GM18867 (cell line): ENCODE data around the gene ABCB10.
"Not testable (repeated sequence)": the region's sequence is repeated elsewhere in the genome, so short reads cannot be mapped to it uniquely, and the experiment has no call there.

ENCODE experiments used
- ATAC-seq: cut with Tn5 transposase; IDR thresholded peaks from one replicate; pipeline ENCODE4 v1.9.1; 2021; ENCODE audit warnings: mild to moderate bottlenecking, moderate library complexity; ENCODE audit not compliant: unreplicated experiment

Gene ABCB10

DNA sequence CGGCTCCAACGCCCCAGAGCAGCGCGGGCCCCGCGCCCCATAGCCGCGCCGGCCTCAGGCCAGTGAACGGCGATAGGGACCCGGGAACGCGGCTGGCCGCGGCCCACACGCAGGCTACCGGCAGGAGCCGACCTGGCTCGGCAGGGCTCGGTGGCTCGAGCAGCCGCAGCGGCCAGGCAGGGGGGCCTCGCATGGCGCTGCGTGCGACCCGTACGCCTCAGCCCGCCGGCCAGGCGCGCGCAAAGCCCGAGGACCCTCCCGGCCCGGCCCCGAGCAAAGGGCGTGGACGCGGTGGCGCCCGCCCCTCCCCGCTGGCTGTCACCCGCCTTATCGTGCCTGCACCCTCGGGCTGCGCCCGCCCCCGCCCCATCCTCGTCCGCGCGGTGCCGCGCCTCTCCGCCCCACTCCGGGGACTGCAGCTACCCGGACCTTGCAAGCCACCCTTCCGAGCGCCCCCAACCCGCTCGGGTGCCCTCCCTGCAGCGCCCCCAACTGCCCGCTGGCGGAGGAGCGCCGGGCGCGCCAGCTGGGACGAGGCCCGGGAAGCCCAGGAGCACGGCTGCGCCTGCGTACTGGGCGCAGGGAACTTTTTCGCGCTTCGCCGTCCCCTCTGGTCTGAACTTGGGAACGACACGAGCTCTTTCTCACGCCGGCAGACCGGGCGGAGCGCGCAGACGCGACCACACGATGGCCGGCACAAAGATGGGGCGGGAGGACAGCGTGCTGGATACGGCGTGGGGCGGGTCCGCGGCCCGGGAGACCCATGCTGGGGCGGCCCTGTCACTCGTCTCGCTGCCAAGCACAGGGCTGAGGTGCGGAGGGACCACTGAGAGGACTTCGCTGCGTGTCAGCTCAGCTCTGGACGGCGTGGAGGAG lies at the start of gene ABCB10:
Gene ABCB10 (minus strand): TSS at position 248 of the 876 bp plus-strand sequence. CDS start 55 bp downstream, at position 193.
- ATAC-seq = peak; percentile 78

DNA sequence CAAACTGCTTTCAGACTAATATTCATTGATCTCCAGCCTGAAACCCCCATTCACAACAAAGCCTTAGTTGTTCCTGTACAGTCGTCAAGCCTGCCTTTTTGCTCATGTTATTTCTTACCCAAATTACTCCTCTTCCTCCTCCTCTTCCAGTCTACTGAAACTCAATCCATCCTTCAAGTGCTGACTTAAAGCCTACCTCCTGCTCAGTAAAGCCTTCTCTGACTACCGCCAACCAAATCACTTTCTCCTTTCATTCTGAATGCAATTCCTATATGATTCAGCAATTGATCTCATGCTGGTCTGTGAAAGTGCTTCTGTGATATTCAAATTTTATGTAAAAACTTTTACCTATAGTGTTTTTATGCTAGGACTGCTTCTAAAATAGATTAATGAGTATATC lies 48.9 kb upstream of the ABCB10 start:
- no peak for ATAC-seq

DNA sequence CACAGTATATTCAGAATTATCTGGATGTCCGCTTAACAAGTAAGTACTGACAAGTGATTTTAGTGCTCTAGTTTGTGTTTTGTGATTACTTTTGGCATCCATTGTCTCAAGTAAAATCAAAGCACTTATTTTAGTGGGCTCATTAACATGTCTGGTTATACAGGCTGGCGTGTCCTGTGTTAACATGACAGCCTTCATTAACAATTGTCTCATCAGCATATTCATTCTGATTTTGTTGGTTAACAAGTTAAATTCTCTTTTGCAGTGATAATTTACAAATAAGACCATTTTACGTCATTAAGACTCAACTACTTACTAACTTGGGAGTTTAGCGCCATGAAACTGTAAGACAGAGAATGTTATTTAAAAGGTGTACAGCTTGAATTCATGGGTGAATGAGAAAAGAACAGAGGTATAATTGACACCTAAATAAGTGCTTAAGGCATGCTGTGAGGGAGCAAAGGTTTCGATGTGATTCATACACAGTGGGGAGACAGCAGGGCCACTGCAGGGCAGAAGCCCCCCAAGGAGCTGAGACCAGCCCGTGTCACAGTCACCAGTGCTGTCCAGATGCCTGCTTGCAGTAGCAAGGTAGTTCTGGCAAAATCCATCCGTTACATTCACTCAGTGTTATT lies 45.0 kb upstream of the ABCB10 start:
- no peak for ATAC-seq

DNA sequence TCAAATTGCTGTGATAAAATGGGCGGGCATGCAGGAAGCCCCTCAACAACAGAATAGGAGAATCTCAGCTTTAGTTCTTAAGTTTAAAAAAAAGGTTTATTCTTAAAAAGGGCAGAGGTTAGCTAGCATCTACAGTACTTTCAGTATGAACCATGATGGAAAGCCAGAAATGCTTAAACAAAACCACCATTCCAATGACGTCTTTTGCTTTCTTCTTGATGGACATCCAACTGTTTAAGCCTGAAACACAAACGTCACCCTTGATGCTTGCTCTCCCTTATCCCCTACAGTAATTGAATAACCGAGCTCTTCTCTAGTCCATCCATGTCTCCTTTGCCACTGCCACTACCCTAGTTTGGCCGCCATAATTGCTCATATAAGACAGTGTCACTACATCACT lies 41.7 kb upstream of the ABCB10 start:
- ATAC-seq = no peak

DNA sequence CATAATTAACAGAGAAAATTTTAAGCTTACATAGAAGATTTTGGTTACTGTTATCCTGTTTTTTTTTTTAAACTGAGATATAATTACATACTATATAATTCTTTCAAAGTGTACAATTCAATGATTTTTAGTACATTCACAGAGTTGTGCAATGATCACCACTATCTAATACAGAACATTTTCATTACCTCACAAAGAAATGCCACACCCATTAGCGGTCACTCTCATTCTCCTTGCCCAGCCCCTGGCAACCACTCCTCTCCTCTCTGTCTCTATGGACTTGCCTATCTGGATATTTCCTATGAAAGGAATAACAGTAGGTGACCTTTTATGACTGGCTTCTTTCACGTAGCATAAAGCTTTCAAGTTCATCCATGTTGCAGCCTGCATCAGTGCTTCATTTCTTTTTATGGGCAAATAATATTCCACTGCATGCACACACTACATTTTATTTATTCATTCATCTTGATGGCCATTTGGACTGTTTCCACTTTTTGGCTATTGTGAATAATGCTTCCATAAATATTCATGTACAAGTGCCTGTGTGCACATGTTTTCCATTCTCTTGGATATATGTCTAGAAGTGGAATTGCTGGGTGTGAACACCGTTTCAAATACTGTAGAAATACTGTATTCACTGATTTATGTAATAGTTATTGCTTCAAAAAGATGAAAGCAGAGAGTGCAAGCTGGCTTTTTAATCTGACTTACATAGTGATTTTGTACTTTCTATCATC lies 40.9 kb upstream of the ABCB10 start:
- ATAC-seq = no peak

DNA sequence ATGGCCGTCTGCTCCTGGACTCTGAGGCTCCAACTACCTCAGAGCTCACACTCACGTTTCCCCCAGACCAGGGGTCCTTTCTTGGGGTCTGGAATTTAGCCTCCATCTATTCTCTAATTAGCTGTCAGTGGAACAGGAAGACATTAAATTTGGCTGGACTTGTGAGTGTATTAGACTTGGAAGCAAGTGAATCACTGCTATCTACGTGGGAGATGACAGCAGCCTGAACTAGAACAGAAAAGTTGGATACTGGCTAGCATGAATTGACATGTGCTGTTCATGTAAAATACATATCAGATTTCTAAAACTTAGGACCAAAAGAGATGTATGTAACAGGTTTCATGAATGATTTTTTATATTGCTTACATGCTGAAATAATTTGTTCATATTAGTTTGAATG lies 39.4 kb upstream of the ABCB10 start:
- no peak for ATAC-seq

DNA sequence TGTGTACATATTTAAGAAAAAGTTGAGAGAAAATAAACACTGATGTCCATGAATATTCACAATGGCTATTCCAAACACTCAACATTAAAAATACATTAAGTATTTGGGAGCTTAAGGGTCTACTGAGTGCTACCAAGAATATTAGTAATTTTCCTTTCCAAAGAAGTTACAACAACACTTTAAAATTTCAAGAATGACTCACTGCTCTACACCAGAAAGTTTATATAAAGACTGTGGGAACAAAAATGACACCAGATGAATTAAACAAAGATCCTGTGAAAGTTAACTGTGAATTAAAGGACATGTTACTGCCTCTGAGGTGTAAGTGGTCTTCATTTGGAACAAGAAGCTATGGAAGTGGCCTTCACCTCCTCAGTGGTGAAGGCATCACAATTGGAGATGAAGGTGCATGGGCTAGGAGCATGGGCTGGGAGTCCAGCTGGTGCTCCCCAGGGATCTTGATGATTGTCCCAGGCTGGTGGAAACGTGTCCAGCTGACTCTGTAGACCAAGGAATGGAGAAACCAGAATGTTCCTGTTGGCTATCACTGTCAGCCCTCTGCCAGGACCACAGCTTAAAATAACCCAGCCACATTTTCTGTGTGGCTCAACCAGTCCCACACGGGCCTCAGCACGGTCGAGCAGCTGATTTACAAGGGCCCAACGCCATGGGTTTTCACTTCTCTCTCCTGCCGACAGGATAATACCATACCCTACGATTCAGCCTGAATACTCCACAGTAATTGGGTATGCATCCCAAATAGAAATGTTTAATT lies 38.6 kb upstream of the ABCB10 start:
- ATAC-seq = no peak

DNA sequence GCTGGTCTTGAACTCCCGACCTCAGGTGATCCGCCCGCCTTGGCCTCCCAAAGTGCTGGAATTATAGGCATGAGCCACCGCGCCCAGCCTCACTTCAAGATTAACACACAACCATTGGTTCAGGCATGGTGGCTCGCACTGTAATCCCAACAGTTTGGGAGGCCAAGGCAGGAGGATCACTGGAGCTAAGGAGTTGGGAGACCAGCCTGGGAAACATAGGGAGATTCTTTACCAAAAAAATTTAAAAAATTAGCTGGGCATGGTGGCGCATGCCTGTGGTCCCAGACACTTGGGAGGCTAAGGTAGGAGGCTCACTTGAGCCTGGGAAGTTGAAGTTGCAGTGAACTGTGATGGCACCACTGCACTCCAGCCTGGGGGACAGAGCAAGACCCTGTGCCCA lies 37.4 kb upstream of the ABCB10 start:
- ATAC-seq = not testable (repeated sequence)

DNA sequence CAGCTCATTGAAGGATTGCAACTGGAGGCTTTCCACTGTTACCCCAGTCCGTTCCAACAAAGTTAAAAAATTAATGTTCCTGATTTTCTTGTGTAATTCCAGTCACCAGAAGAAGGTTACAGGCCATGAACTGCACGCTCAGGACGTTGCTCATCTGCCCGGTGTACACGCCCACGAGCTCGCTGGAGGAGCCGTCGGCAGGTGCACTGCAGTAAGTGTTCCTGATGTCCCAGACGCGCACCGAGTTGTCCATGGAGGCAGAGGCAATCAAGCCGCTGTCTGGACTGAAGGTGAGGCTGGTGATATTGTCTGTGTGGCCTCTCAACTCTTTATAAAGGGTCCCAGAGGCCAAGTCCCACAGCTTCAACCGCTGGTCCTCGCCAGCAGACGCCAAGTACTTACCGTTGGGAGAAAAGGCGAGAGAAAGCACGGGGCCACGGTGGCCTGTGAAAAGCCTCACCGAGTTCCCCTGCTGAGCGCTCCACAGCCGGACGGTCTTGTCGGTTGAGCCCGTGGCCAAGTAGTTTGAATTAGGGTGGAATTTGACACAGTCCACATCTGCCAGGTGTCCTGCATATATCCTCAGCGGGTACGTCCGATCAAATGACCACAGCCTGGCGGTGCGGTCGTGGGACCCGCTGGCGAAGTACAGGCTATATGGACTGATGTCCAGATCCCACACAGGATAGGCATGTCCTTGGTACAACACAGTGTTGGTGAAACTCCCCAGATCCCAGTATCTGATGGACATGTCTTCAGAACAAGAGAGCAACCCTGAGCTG lies 35.9 kb upstream of the ABCB10 start:
- ATAC-seq = no peak

DNA sequence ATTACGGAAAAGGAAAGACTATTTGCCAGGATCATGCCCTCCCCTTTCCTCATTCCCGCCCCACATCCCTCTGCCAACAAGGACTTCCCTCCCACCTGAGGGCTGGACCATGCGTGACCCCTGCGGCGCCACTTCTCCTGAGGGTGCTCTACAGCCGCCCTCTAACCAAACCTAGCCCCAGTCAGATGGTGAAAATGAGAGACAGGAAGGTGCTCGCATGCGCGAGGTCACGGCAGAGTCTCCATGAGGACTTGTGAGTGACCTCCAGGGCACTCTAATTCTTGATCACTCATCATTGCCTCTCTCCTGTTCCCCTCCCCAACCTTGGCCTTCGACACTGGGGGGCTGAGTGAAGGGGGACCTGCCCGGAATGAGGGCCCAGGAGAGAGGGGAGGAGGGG lies 35.3 kb upstream of the ABCB10 start:
- ATAC-seq = no peak

DNA sequence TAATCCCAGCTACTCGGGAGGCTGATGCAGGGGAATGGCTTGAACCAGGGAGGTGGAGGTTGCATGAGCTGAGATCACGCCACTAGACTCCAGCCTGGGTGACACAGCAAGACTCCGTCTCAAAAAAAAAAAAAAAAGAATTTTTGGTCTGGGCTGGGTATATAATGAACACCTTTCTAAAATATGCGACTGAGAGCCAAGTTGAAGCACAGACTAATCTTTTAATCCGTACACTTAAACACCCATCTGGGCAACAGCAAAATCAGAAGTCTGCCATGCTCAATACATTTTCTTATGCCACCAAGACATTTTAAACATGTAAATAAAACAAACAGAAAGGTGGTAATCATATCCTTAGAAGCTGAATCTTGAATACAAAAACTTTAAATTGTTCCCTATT lies 31.6 kb upstream of the ABCB10 start:
- ATAC-seq = no peak

DNA sequence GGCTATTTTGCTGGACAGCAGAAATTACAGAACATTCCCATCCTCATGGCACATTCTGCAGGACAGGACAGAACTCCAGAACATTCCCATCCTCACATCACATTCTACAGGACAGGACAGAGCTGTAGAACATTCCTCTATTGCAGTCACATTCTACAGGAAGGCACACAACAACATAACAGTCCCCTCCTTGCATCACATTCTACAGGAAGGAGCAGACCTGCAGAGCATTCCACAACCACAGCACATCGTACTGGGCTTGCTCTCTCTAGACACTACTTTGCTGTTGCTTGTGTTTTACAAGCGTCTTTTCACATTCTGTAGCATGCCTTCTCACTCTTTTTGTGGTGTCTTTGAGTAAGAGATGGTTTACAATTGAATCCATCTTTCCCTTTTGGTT lies 26.8 kb upstream of the ABCB10 start:
- no peak for ATAC-seq

DNA sequence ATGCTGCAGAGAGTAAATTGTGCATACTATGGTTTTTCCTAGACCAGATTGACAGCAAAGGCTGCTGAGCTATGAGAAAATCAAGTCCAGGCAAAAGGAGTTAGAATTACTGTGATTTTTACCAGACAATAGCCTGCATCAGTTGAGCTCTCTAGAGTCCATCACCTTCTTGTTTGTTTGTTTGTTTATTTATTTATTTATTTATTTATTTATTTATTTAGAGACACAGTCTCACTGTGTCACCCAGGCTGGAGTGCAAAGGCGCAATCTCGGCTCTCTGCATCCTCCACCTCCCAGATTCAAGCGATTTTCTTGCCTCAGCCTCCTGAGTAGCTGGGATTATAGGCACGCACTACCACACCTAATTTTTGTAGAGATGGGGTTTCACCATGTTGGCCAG lies 24.2 kb upstream of the ABCB10 start:
- ATAC-seq = no peak

DNA sequence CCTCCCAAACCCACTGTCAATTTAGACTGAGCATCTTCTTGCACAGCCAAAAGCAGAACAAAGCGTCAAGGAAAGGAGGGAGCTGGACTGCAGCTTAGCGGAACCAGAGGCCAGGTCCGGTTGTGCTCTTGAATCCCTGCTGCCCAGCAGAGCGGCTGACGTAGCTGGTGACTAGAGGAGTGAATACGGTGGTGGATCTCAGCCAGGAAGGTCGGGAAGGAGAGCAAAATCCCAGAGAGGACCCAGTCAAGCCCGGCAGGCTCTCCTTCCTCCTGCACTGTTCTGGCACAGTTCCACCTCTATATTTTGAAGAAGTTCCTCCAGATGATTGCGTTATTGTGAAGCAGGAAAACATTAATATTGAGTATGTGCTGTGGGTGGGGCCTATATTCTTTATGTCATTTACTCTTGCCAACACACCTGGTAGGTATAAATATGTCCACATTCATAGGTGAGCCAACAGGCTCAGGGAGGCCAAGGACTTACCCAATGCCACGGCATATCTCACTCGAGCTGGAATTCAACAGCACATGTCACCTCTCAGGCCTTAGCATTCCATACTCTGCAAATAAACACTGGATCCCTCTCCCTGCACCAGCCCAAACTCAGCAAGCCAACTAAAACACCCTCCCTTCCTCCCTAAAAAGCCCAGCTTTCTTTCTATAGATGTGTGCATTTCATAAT lies 23.6 kb upstream of the ABCB10 start:
- ATAC-seq = no peak

DNA sequence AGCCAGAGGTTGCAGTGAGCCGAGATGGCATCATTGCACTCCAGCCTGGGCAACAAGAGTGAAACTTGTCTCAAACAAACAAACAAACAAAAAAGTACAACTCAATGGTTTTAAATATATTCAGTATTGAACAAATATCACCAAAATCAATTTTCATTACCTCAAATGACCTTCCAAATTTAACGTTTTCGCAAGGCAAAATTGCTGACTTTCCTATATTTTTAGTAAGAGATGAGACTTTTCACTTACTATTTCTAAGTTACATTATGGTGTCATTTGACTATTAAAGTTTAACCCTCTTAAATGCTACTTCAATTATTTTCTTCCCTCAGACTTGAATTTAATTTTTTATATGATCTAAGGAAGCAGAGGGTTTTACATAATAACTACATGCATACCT lies 23.0 kb upstream of the ABCB10 start:
- no peak for ATAC-seq

DNA sequence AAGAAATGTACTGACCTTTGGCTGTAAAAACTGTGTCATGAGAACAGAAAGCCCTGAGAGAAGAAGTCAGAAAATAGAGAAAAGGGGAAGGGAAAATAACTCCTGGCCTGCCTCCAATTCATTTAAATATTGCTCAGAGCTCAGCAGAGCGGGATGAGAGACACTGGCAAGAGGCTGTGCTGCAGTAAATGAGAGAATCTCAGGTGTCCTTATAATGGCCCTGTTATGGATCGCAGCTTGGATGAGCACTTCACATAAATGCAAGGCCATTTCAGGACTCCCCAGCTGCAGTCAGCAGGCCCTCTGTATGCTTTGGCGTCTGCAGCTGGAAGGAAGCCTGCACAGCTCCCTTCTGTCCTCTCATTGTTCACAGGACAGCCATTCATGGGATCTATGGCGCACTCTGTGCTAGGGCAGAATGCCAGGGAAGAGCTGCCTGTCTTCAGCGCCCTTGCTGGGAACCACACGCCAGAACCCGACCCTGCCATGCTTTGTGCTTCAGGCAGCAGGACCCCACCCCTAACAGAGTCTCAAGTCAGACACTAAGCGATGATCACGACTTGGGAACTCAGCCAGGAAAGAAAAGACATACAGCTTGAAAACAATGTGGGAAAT lies 20.7 kb upstream of the ABCB10 start:
- ATAC-seq = peak; percentile 80

DNA sequence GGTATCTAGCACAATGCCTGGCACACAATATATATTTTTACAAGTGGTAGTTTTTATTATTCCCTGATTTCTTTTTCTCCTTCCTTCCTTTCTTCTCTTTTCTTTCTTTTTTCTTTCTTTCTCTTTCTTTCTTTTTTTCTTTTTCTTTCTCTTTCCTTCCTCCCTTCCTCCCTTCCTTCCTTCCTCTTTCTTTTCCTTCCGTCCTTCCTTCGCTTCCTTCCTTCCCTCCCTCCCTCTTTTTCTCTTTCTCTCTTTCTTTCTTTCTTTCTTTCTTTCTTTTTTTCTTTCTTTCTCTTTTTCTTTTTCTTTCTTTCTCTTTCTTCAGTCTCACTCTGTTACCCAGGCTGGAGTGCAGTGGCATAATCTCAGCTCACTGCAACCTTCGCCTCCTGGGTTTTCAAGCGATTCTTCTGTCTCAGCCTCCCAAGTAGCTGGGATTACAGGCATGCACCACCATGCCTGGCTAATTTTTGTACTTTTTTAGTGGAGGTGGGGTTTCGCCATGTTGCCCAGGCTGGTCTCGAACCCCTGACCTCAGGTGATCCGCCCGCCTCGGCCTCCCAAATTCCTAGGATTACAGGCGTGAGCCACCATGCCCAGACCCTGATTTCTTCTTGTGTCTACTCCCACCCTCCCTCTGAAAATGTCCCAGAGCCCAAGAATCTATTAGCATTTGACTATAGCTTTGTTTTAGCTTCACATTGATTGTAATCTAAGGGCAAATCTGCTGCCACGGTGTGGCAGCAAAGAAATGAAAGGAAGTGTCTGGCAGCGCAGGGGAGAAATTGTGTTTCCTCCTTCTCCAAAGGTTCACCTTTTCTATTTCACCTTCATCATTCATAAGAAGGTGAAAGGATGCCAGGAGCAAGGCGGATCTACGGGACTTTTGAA lies 19.9 kb upstream of the ABCB10 start:
- peak; percentile 38 for ATAC-seq
